OCI-LY7 (cell line): ENCODE measurements around the gene R3HDM4.

ENCODE experiments used
- CTCF ChIP-seq: fragments of 200-600 bp; sonication (generic); conservative IDR thresholded peaks from 2 replicates; pipeline ENCODE4 v1.5.1; 2014; ENCODE audit warnings: mild to moderate bottlenecking, antibody characterized with exemption, low read length, moderate library complexity, mixed read lengths
- EZH2phosphoT487 ChIP-seq: fragments of 200-600 bp; sonication (generic); IDR thresholded peaks from 2 replicates; pipeline ENCODE4 v1.6.1; 2018; ENCODE audit warnings: low read depth, borderline replicate concordance, mild to moderate bottlenecking, mixed run types, antibody characterized with exemption, low read length, moderate library complexity, mixed read lengths

GRCh38 chr19:853014-853585 is 59.9 kb downstream of the R3HDM4 start:
- TF ChIP-seq CTCF (no peak), EZH2phosphoT487 (no peak)
